Thyroid gland (tissue), 4 donors: ENCODE data around the gene C2orf92. TPM values are rescaled to one million over a fixed set of nuclear protein-coding genes. Genes with fewer than 3 reads are reported as not detected.

Source experiments
- DNase-seq, 2 donors: peaks; one replicate each; pipeline ENCODE4 v3.0.0-alpha.2; 2019
- H3K27ac ChIP-seq, 3 donors: fragments of 200-600 bp; sonication (generic); 1 replicate in 2 of 3; 2 replicates in 1 of 3; pipeline ENCODE4 v1.5.1; 2016 to 2019; ENCODE audit warnings: mild to moderate bottlenecking in 1 of 3, moderate library complexity in 1 of 3
- H3K27me3 ChIP-seq: fragments of 200-600 bp; sonication (generic); one replicate; pipeline ENCODE4 v1.5.1; 2019
- H3K36me3 ChIP-seq, 2 donors: fragments of 200-600 bp; sonication (generic); one replicate each; pipeline ENCODE4 v1.5.1; 2016 to 2019
- H3K4me1 ChIP-seq, 2 donors: fragments of 200-600 bp; sonication (generic); one replicate each; pipeline ENCODE4 v1.5.1; 2017 to 2019
- H3K4me3 ChIP-seq, 3 donors: fragments of 200-600 bp; sonication (generic); replicated peaks in 1 of 3; 1 replicate in 2 of 3; 2 replicates in 1 of 3; pipeline ENCODE4 v1.5.1; 2016; ENCODE audit warnings: mild to moderate bottlenecking in 1 of 3
- H3K9me3 ChIP-seq: fragments of 200-600 bp; sonication (generic); one replicate; pipeline ENCODE4 v1.5.1; 2017
- POLR2A ChIP-seq, 2 donors: fragments of 450-650 bp; IDR thresholded peaks; one replicate each; pipeline ENCODE4 v1.6.1; 2017; ENCODE audit warnings: antibody characterized with exemption in 2 of 2, mild to moderate bottlenecking in 2 of 2, moderate library complexity in 1 of 2
- WGBS, 2 donors: methylation state at CpG; one replicate each; pipeline ENCODE4 v1.1.5; 2017; 5-methylcytosine and 5-hydroxymethylcytosine counted together
- intact Hi-C: fragments of 100-400 bp; cut with DNase I; formaldehyde crosslinking; loops from one replicate; pipeline ENCODE4 v1.15.1; 2023
- total RNA-seq, 4 donors: library from RNA; depleted of rRNA; stranded (reverse); fragments of >200 nt; gene quantifications; one replicate each; pipeline ENCODE4 v1.2.3, GENCODE V29; 2016
- TF ChIP-seq, protein P1 (sequence below), 6 experiments: fragments of 200-600 bp in 3 of 6; fragments of 450-650 bp in 3 of 6; sonication (generic) in 3 of 6; IDR thresholded peaks; one replicate each; pipeline ENCODE4 v1.5.1; 2016 to 2019; ENCODE audit warnings: antibody characterized with exemption in 6 of 6, mild to moderate bottlenecking in 2 of 6, inconsistent platforms in 1 of 6, moderate library complexity in 1 of 6

Gene C2orf92
- total RNA-seq, 4 donors from 2014 or later, result 9.8 to 36.5 (median 30.7) TPM

DNA sequence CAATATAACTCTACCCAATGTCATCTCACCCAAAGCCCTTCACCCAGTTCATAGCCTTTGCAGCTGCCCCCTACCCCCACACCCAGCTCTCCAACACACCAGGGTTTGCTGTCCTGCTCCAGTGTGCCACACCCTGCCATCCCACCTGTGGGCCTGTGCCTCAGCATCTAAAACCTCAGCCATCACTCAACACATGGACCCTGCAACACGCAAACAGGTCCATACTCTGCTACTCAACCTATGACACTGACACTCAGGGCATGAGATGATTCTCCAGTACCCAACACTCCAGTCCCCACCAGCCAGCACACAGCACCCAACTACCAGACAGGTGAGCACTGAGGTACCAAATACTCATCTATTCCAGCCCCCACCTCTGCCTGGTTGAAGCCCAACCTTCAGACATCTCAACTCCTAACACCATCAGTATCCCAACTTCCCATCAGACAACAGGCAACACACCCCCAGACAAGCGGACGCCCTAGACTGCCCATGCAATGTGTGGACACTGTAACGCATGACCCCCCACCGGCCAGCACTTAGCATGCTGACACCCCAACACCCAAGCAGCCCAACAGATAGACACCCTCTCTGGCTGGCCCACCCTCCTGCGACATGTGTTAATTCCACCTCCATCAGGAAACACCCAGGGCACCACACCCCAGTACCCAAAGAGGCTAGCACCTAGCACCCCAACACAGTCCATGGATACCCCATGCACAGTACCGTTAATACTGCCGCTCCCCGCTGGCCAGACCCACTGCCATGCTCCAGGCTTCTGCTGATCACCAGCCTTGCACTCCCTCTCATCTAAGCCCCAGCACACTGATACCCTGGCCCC lies 68.9 kb downstream of the C2orf92 start:
- Histone ChIP-seq H3K4me1 (no peaks in the 10 kb centered on the region), H3K27me3 (no peaks in the 10 kb centered on the region), H3K27ac (no peak overlapping the region), H3K4me3 (no peak overlapping the region), H3K9me3 (no peaks in the 10 kb centered on the region), H3K36me3 (no peaks in the 10 kb centered on the region)
- 94% methylated on average over 9 of the region's 9 CpGs for WGBS, 2 donors
- no peak for TF ChIP-seq POLR2A (IDR thresholded peaks at IDR 0.05)
- TF ChIP-seq, protein P1, sequence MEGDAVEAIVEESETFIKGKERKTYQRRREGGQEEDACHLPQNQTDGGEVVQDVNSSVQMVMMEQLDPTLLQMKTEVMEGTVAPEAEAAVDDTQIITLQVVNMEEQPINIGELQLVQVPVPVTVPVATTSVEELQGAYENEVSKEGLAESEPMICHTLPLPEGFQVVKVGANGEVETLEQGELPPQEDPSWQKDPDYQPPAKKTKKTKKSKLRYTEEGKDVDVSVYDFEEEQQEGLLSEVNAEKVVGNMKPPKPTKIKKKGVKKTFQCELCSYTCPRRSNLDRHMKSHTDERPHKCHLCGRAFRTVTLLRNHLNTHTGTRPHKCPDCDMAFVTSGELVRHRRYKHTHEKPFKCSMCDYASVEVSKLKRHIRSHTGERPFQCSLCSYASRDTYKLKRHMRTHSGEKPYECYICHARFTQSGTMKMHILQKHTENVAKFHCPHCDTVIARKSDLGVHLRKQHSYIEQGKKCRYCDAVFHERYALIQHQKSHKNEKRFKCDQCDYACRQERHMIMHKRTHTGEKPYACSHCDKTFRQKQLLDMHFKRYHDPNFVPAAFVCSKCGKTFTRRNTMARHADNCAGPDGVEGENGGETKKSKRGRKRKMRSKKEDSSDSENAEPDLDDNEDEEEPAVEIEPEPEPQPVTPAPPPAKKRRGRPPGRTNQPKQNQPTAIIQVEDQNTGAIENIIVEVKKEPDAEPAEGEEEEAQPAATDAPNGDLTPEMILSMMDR (IDR thresholded peaks at IDR 0.05), result no peak
- no peak for DNase-seq
- intact Hi-C loops, result no loop called here

DNA sequence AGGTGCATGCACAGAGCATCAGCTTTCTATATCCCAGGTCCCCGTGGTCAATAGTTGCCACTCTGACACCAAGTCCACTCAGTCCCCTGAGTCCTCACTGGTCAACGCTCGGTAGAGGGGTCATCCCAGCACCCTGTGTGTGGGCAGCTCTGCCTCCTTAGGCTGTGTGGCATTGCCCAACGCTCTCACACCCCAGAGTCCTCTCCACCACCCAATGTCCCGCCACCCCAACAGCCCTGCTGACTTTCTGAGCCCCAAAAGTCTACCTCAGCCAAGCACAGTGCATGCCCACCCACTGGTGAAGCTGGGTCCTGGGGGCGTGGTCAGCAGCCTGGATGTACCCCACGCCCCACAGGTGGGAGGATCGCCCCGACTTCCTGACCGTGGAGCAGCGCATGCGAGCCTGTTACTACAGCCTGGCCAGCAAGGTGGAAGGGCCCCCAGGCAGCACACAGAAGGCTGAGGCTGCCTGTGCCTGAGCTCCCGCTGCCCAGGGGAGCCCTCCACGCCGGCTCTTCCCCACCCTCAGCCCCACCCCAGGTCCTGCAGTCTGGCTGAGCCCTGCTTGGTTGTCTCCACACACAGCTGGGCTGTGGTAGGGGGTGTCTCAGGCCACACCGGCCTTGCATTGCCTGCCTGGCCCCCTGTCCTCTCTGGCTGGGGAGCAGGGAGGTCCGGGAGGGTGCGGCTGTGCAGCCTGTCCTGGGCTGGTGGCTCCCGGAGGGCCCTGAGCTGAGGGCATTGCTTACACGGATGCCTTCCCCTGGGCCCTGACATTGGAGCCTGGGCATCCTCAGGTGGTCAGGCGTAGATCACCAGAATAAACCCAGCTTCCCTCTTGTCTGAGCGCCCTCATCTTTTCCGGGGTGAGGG lies 69.7 kb downstream of the C2orf92 start:
- no peaks in the 10 kb centered on the region for H3K36me3 ChIP-seq
- no peak overlapping the region for H3K27ac ChIP-seq
- no peaks in the 10 kb centered on the region for H3K4me1 ChIP-seq
- intact Hi-C loops, result no loop called here
- H3K27me3 ChIP-seq, result no peaks in the 10 kb centered on the region
- no peak for DNase-seq
- no peak overlapping the region for H3K4me3 ChIP-seq
- TF ChIP-seq, protein P1 (IDR thresholded peaks at IDR 0.05), result no peak
- no peak for TF ChIP-seq POLR2A (IDR thresholded peaks at IDR 0.05)
- no peaks in the 10 kb centered on the region for H3K9me3 ChIP-seq
- WGBS, 2 donors, result 89% methylated on average over 10 to 17 of the region's 23 CpGs

DNA sequence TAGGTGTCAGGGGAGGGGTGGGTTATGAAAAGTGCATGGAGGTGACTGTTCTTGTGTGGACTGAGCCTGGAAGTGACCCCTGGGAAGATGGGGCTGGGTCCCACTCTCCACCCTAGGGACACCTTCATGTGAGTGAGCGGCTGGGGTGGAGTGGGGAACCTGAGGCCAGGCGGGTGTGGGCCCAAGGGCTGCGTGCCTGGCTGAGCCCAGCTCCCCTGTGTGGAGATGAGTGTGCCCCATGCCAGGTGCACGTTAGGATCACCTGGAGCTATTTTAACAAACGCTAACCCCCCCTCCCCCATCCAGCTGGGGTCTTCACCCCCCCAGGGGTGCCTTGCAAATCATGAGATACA lies 70.4 kb downstream of the C2orf92 start:
- no peaks in the 10 kb centered on the region for H3K36me3 ChIP-seq
- no peak overlapping the region for H3K27ac ChIP-seq
- no peaks in the 10 kb centered on the region for H3K4me1 ChIP-seq
- DNase-seq, result no peak
- WGBS, 2 donors, result 71 to 72% methylated on average over 5 of the region's 5 CpGs
- no peak overlapping the region for H3K4me3 ChIP-seq
- no peaks in the 10 kb centered on the region for H3K27me3 ChIP-seq
- intact Hi-C loops, result no loop called here
- H3K9me3 ChIP-seq, result no peaks in the 10 kb centered on the region
- TF ChIP-seq, protein P1 (IDR thresholded peaks at IDR 0.05), result no peak
- no peak for TF ChIP-seq POLR2A (IDR thresholded peaks at IDR 0.05)

DNA sequence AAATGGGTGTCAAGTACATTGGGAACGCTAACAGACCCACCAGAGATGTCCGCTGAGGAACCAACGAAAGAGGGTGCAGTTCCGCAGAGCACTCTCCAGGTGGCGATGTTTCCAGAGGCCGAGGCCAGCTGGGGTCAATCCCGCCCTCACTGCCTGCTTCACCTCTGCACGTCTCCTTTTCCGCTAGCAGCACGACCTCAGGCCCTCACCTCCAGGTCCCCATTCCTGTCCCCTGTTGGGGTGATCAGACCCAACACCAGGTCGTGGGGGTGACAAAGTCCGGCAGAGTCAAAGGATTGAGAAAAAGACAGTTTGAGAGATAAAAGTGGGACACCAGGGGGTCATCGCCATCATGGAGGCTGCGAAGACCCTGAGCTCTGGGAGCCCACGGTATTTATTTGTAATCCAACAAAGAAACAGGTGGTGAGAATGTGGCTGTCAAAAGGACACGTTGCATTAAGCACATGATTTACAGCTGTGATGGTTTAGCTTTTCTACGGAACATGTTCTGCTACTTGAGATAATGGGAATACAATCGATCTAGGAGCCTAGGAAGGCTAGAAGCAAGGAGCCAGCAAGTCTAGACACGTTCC lies 71.2 kb downstream of the C2orf92 start:
- 30 to 31% methylated on average over 19 of the region's 19 CpGs for WGBS, 2 donors
- intact Hi-C loops, result no loop called here
- H3K4me1 ChIP-seq, result no peaks in the 10 kb centered on the region
- no peaks in the 10 kb centered on the region for H3K9me3 ChIP-seq
- TF ChIP-seq, protein P1 (IDR thresholded peaks at IDR 0.05), result peak; percentile 35 to 79 (median 58)
- no peak for TF ChIP-seq POLR2A (IDR thresholded peaks at IDR 0.05)
- H3K4me3 ChIP-seq, result no peak overlapping the region
- peak; percentile 44 for DNase-seq
- H3K27me3 ChIP-seq, result no peaks in the 10 kb centered on the region
- H3K36me3 ChIP-seq, result no peaks in the 10 kb centered on the region
- H3K27ac ChIP-seq, result no peak overlapping the region
